GM12891 (cell line): ENCODE data around the gene NDUFS7.

Experiments used
- PAX5 ChIP-seq: IDR thresholded peaks from 2 replicates; pipeline ENCODE4 v1.6.1; 2011; ENCODE audit warnings: low read length, moderate library complexity, mild to moderate bottlenecking; ENCODE audit not compliant: insufficient read depth, severe bottlenecking
- POLR2A ChIP-seq: IDR thresholded peaks from 2 replicates; pipeline ENCODE4 v1.6.1; 2011; ENCODE audit warnings: low read depth, low read length, control low read depth
- POLR2AphosphoS5 ChIP-seq: IDR thresholded peaks from 2 replicates; pipeline ENCODE4 v1.6.1; 2011; ENCODE audit warnings: low read depth, low read length, control low read depth
- POU2F2 ChIP-seq: IDR thresholded peaks from 2 replicates; pipeline ENCODE4 v1.6.1; 2011; ENCODE audit warnings: low read depth, mild to moderate bottlenecking, control low read depth, low read length, moderate library complexity
- SPI1 ChIP-seq: IDR thresholded peaks from 2 replicates; pipeline ENCODE4 v1.6.1; 2011; ENCODE audit warnings: low read depth, low read length, control low read depth
- TAF1 ChIP-seq: IDR thresholded peaks from 2 replicates; pipeline ENCODE4 v1.6.1; 2011; ENCODE audit warnings: low read depth, low read length, control low read depth

DNA sequence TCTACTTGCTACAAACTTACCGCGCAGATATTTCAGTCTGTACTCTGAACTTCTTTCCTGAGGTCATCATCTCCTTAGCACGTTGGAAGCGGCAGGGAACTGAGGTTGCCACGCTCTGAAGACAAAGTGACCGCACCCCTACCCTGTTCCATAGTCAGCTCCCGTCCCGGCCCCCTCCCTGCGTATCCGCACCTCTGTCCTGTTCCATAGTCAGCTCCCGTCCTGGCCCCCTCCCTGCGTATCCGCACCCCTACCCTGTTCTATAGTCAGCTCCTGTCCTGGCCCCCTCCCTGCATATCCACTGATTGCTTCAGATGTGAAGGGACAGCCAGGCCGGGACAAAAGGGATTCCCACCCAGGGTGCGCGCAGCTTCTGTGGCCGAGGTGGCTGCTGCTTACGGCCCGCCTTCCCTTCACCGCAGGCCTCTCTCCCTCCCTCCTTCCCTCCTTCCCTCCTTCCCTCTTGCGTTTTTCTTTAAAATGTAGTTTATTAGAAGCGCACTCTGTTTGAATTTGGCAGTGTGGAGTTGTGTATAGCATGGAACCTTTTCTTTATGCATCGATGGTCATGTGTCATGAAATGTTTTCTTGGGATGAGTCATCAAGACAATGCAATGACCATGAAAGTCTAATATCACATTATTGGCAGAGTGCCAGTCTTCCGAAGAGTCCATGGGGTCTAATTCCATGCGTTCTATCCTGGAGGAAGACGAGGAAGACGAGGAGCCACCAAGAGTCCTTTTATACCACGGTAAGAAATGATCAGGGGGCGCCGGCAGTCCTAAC lies 21.9 kb upstream of the NDUFS7 start:
- TF ChIP-seq POLR2A, result no peak
- no peak for TF ChIP-seq TAF1
- TF ChIP-seq POLR2AphosphoS5, result no peak
- no peak for TF ChIP-seq POU2F2
- no peak for TF ChIP-seq SPI1
- no peak for TF ChIP-seq PAX5
